H1 (cell line): ENCODE measurements around the gene TMEM45A. TPM values are rescaled to one million over a fixed set of nuclear protein-coding genes. Genes with fewer than 3 reads are reported as not detected.

Source experiments
- CTCF ChIA-PET: fragments of 300-600 bp; sonication (Branson Sonifier 250); formaldehyde crosslinking; loops from one replicate; lab custom pipeline; 2021; ENCODE audit not compliant: partially characterized antibody; lab: Charles Lee
- POLR2A ChIA-PET: fragments of 300-600 bp; sonication (Branson Sonifier 250); formaldehyde crosslinking; loops from one replicate; lab custom pipeline; 2021; ENCODE audit warnings: inconsistent platforms; ENCODE audit not compliant: partially characterized antibody; lab: Charles Lee
- DNase-seq, 2 experiments: peaks; one replicate each; pipeline versions ENCODE4 v3.0.0 to v3.0.0-alpha.2; 2010 to 2022; ENCODE audit warnings: low spot score in 2 of 2, low read depth in 1 of 2, mixed read lengths in 1 of 2
- FAIRE-seq: peaks from 2 replicates; lab custom pipeline; 2011; peaks lifted over from hg19 to GRCh38; lab: Jason Lieb, UNC
- H2AFZ ChIP-seq: 2 replicates; pipeline ENCODE4 v1.8.1; 2012; ENCODE audit warnings: low read length, inconsistent platforms
- H2AK5ac ChIP-seq: 2 replicates; pipeline ENCODE4 v1.6.1; 2013; ENCODE audit warnings: low read depth, low read length
- H2BK120ac ChIP-seq: replicated peaks from 2 replicates; pipeline ENCODE3; 2013; ENCODE audit warnings: low read depth, low read length, inconsistent platforms
- H2BK12ac ChIP-seq: 2 replicates; pipeline ENCODE4 v1.6.1; 2013; ENCODE audit warnings: low read depth, low read length
- H2BK15ac ChIP-seq: 2 replicates; pipeline ENCODE4 v1.6.1; 2013; ENCODE audit warnings: low read length
- H2BK20ac ChIP-seq: 2 replicates; pipeline ENCODE4 v1.6.1; 2013; ENCODE audit warnings: low read length
- H2BK5ac ChIP-seq: 2 replicates; pipeline ENCODE4 v1.6.1; 2013; ENCODE audit warnings: low read depth, low read length
- H3K14ac ChIP-seq: 2 replicates; pipeline ENCODE4 v1.6.1; 2013; ENCODE audit warnings: inconsistent platforms; ENCODE audit not compliant: insufficient read length
- H3K18ac ChIP-seq: 2 replicates; pipeline ENCODE4 v1.6.1; 2013; ENCODE audit warnings: low read length; ENCODE audit errors: extremely low read depth
- H3K23ac ChIP-seq: 2 replicates; pipeline ENCODE4 v1.6.1; 2013; ENCODE audit warnings: inconsistent platforms; ENCODE audit not compliant: insufficient read length
- H3K23me2 ChIP-seq: 2 replicates; pipeline ENCODE4 v1.6.1; 2013; ENCODE audit warnings: low read depth, low read length
- H3K27ac ChIP-seq: 2 replicates; pipeline ENCODE4 v1.6.1; 2011; ENCODE audit warnings: low read depth, low read length, inconsistent platforms
- H3K27me3 ChIP-seq, 4 experiments: replicated peaks in 1 of 4; 1 replicate in 1 of 4; 2 replicates in 3 of 4; pipeline versions ENCODE4 v1.6.1 to v1.8.1; 2011 to 2013; ENCODE audit warnings: low read length in 3 of 4, mild to moderate bottlenecking in 3 of 4, inconsistent platforms in 2 of 4, mixed read lengths in 2 of 4, moderate library complexity in 1 of 4; ENCODE audit not compliant: control insufficient read depth in 3 of 4, insufficient read depth in 3 of 4; ENCODE audit errors: extremely low read depth in 1 of 4
- H3K36me3 ChIP-seq, 4 experiments: 2 replicates each; pipeline versions ENCODE4 v1.6.1 to v1.8.1; 2011 to 2013; ENCODE audit warnings: mild to moderate bottlenecking in 4 of 4, low read length in 3 of 4, moderate library complexity in 2 of 4, control low read depth in 1 of 4, inconsistent platforms in 1 of 4; ENCODE audit not compliant: insufficient read depth in 4 of 4, control insufficient read depth in 2 of 4
- H3K4ac ChIP-seq: replicated peaks from 2 replicates; pipeline ENCODE3; 2013; ENCODE audit warnings: low read length, low read depth, mixed read lengths, inconsistent platforms; ENCODE audit not compliant: insufficient read length
- H3K4me1 ChIP-seq, 4 experiments: replicated peaks in 1 of 4; 1 replicate in 1 of 4; 2 replicates in 3 of 4; pipeline versions ENCODE4 v1.6.1 to v1.8.1; 2011 to 2013; ENCODE audit warnings: low read length in 3 of 4, inconsistent platforms in 2 of 4, mixed read lengths in 1 of 4; ENCODE audit not compliant: insufficient read depth in 4 of 4, control insufficient read depth in 3 of 4
- H3K4me2 ChIP-seq, 2 experiments: 2 replicates each; pipeline versions ENCODE4 v1.6.1 to v1.8.1; 2011 to 2013; ENCODE audit warnings: low read depth in 2 of 2, low read length in 2 of 2, control low read depth in 1 of 2, inconsistent platforms in 1 of 2, mild to moderate bottlenecking in 1 of 2; ENCODE audit not compliant: insufficient read depth in 1 of 2
- H3K4me3 ChIP-seq, 4 experiments: fragments of 200-600, 300-600 bp in 1 of 4; sonication (generic), shearing (Covaris generic), sonication (Bioruptor Twin) in 1 of 4; 2 replicates each; pipeline versions ENCODE4 v1.5.1 to v1.8.1; 2011 to 2016; ENCODE audit warnings: low read length in 4 of 4, low read depth in 3 of 4, control low read depth in 2 of 4, inconsistent platforms in 2 of 4, mild to moderate bottlenecking in 2 of 4, mixed read lengths in 1 of 4, moderate library complexity in 1 of 4; ENCODE audit not compliant: insufficient read depth in 2 of 4; ENCODE audit errors: extremely low read depth in 1 of 4
- H3K56ac ChIP-seq: replicated peaks from 2 replicates; pipeline ENCODE3; 2013; ENCODE audit warnings: low read depth, mild to moderate bottlenecking, mixed read lengths, low read length, inconsistent platforms; ENCODE audit not compliant: insufficient read length
- H3K79me1 ChIP-seq: 2 replicates; pipeline ENCODE4 v1.6.1; 2013; ENCODE audit warnings: low read depth, low read length, control low read depth
- H3K79me2 ChIP-seq, 2 experiments: 2 replicates each; pipeline versions ENCODE4 v1.6.1 to v1.8.1; 2012 to 2013; ENCODE audit warnings: low read length in 2 of 2, mild to moderate bottlenecking in 2 of 2, inconsistent platforms in 1 of 2; ENCODE audit not compliant: insufficient read depth in 2 of 2, control insufficient read depth in 1 of 2
- H3K9ac ChIP-seq, 4 experiments: replicated peaks in 1 of 4; 1 replicate in 1 of 4; 2 replicates in 3 of 4; pipeline versions ENCODE4 v1.6.1 to v1.8.1; 2011 to 2013; ENCODE audit warnings: low read depth in 3 of 4, low read length in 3 of 4, control low read depth in 2 of 4, mild to moderate bottlenecking in 2 of 4, moderate library complexity in 2 of 4, inconsistent platforms in 1 of 4; ENCODE audit errors: extremely low read depth in 1 of 4
- H3K9me3 ChIP-seq, 2 experiments: 2 replicates each; pipeline versions ENCODE4 v1.6.1 to v1.8.1; 2012 to 2013; ENCODE audit warnings: mild to moderate bottlenecking in 2 of 2, moderate library complexity in 2 of 2, control low read depth in 1 of 2, inconsistent platforms in 1 of 2, low read depth in 1 of 2, low read length in 1 of 2, mixed read lengths in 1 of 2; ENCODE audit not compliant: insufficient read depth in 2 of 2
- H4K20me1 ChIP-seq, 2 experiments: replicated peaks in 1 of 2; 2 replicates each; pipeline versions ENCODE3 to v1.8.1; 2011 to 2013; ENCODE audit warnings: inconsistent platforms in 2 of 2, low read length in 2 of 2, mild to moderate bottlenecking in 1 of 2; ENCODE audit not compliant: insufficient read depth in 2 of 2, control insufficient read depth in 1 of 2
- H4K5ac ChIP-seq: 2 replicates; pipeline ENCODE4 v1.6.1; 2013; ENCODE audit warnings: low read length, low read depth, mixed read lengths, inconsistent platforms; ENCODE audit not compliant: insufficient read length
- H4K8ac ChIP-seq: 2 replicates; pipeline ENCODE4 v1.8.0; 2013; ENCODE audit warnings: mild to moderate bottlenecking, moderate library complexity, low read length, inconsistent platforms; ENCODE audit not compliant: insufficient read depth; ENCODE audit errors: extremely low read depth
- H4K91ac ChIP-seq: replicated peaks from 2 replicates; pipeline ENCODE3; 2013; ENCODE audit warnings: low read length, mixed read lengths, inconsistent platforms; ENCODE audit not compliant: insufficient read length
- ATF2 ChIP-seq: IDR thresholded peaks from 2 replicates; pipeline ENCODE4 v1.6.1; 2012; ENCODE audit warnings: low read length, inconsistent platforms
- CBX5 ChIP-seq: fragments of 300-800, 300-1000 bp; sonication (generic); IDR thresholded peaks from 2 replicates; pipeline ENCODE4 v1.7.1; 2016; ENCODE audit warnings: antibody characterized with exemption, low read length, low read depth
- CTBP2 ChIP-seq: IDR thresholded peaks from 2 replicates; pipeline ENCODE4 v1.7.0; 2011; ENCODE audit warnings: borderline replicate concordance, mild to moderate bottlenecking, moderate library complexity, mixed read lengths, low read length; ENCODE audit not compliant: insufficient read depth, insufficient read length
- GTF2F1 ChIP-seq: IDR thresholded peaks from 2 replicates; pipeline ENCODE4 v1.6.1; 2012; ENCODE audit warnings: low read depth, low read length, improper control_type of control experiment, borderline replicate concordance
- HDAC6 ChIP-seq: IDR thresholded peaks from one replicate; pipeline ENCODE4 v1.7.1; 2012; ENCODE audit warnings: low read depth, mild to moderate bottlenecking, inconsistent platforms, low read length, moderate library complexity
- JUN ChIP-seq: IDR thresholded peaks from 2 replicates; pipeline ENCODE4 v1.6.1; 2011; ENCODE audit warnings: low read depth, mild to moderate bottlenecking, improper control_type of control experiment, low read length
- POLR2A ChIP-seq, 2 experiments: IDR thresholded peaks; 1 replicate in 1 of 2; 2 replicates in 1 of 2; pipeline ENCODE4 v1.6.1; 2011; ENCODE audit warnings: low read depth in 2 of 2, low read length in 2 of 2, mild to moderate bottlenecking in 2 of 2; ENCODE audit errors: control extremely low read depth in 1 of 2
- POU5F1 ChIP-seq: IDR thresholded peaks from 2 replicates; pipeline ENCODE4 v1.6.1; 2011; ENCODE audit warnings: low read depth, mild to moderate bottlenecking, low read length, moderate library complexity
- RBBP5 ChIP-seq: IDR thresholded peaks from 2 replicates; pipeline ENCODE4 v1.7.1; 2012; ENCODE audit warnings: low read depth, mild to moderate bottlenecking, inconsistent platforms, low read length, moderate library complexity, borderline replicate concordance
- RFX5 ChIP-seq: IDR thresholded peaks from 2 replicates; pipeline ENCODE4 v1.6.1; 2011; ENCODE audit warnings: low read depth, low read length, improper control_type of control experiment, borderline replicate concordance
- SIX5 ChIP-seq: IDR thresholded peaks from 2 replicates; pipeline ENCODE4 v1.6.1; 2011; ENCODE audit warnings: mild to moderate bottlenecking, low read depth, low read length
- TAF7 ChIP-seq: optimal IDR thresholded peaks from 2 replicates; pipeline ENCODE3; 2011; ENCODE audit warnings: low read depth, mild to moderate bottlenecking, inconsistent platforms, low read length, moderate library complexity, borderline replicate concordance
- TBP ChIP-seq: IDR thresholded peaks from 2 replicates; pipeline ENCODE4 v1.6.1; 2011; ENCODE audit warnings: low read depth, low read length, improper control_type of control experiment
- TCF12 ChIP-seq: IDR thresholded peaks from 2 replicates; pipeline ENCODE4 v1.6.1; 2011; ENCODE audit warnings: low read depth, mild to moderate bottlenecking, low read length
- WGBS, 2 experiments: shearing (Covaris generic) in 1 of 2; methylation state at CpG; one replicate each; pipeline versions ENCODE4 v1.1.6 to v1.1.7; 2013 to 2015; ENCODE audit warnings: low lambda C conversion rate in 2 of 2, mixed read lengths in 2 of 2, inconsistent platforms in 1 of 2, low coverage in 1 of 2, missing lambda C conversion rate in 1 of 2; ENCODE audit not compliant: insufficient replicate concordance in 2 of 2, insufficient coverage in 1 of 2, insufficient read length in 1 of 2; ENCODE audit errors: extremely low coverage in 1 of 2, missing lambda C conversion rate in 1 of 2; 5-methylcytosine and 5-hydroxymethylcytosine counted together
- polyA plus RNA-seq, 7 experiments: library from polyadenylated mRNA; depleted of rRNA in 3 of 7; stranded (reverse) in 5 of 7; unstranded in 2 of 7; fragments of >200 nt in 5 of 7; fragments of 200-250 nt in 2 of 7; gene quantifications; 1 replicate in 5 of 7; 2 replicates in 1 of 7; 4 replicates in 1 of 7; pipeline versions ENCODE4 v1.2.1 to v1.2.3, GENCODE V29; 2011 to 2013; ENCODE audit warnings: missing spikeins in 2 of 7, mixed read lengths in 2 of 7
- total RNA-seq: library from RNA; stranded (reverse); fragmentation: NEBNext Ultra II Directional; extraction: Animal tissue kit (Norgen Biotek cat#: 25700); gene quantifications from 2 replicates; pipeline ENCODE4 v1.2.1, GENCODE V29; 2021

Gene TMEM45A
- total and polyA plus RNA-seq, 2 of the 8 experiments (the other 6 are each of a cell fraction or from before 2014, with no cell fraction given): 12.9 to 14.2 TPM

DNA sequence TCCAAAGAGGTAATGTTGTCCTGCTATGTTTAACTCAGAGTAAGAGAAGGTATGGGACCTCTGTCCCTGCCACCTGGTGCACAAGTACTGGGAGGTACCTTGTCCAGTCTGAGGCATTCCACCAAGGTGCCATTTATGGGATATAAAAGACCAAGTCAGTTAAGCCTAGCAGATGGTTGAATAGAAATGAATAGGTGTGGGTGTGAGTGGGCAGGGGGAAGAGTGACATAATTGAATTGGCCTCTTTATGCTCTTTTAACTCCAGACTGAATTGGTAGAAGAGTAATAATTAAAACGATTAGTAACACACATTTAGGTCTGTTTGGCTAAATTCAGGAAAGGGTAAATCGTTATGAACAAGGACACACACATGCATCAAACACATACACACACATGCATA is 117.5 kb downstream of the TMEM45A start:
- Histone ChIP-seq H4K20me1 (no peaks in the 10 kb centered on the region), H2BK5ac (no peak overlapping the region), H3K79me2 (no peaks in the 10 kb centered on the region), H3K4ac (no peak overlapping the region), H2BK120ac (no peak overlapping the region), H3K4me1 (peaks cover 0 to 2% (median under 1%) of the 10 kb centered on the region in 4 experiments; a peak in 3 of 7 replicates), H2BK20ac (no peak overlapping the region), H3K9ac (no peak overlapping the region), H3K4me2 (no peak overlapping the region), H2AFZ (no peak overlapping the region), H2BK15ac (no peak overlapping the region), H3K36me3 (no peaks in the 10 kb centered on the region), H3K4me3 (no peak overlapping the region), H4K91ac (no peak overlapping the region), H4K5ac (no peak overlapping the region), H3K9me3 (no peaks in the 10 kb centered on the region), H2BK12ac (no peak overlapping the region), H4K8ac (no peak overlapping the region), H3K23ac (no peak overlapping the region), H3K23me2 (no peaks in the 10 kb centered on the region), H3K27ac (no peak overlapping the region), H3K79me1 (no peaks in the 10 kb centered on the region), H2AK5ac (no peak overlapping the region), H3K27me3 (no peaks in the 10 kb centered on the region), H3K14ac (no peak overlapping the region), H3K18ac (no peak overlapping the region), H3K56ac (no peak overlapping the region)
- POLR2A ChIA-PET: no interaction called here
- CTCF ChIA-PET: no interaction called here
- DNase-seq (no peak), FAIRE-seq (no peak)
- WGBS, 2 experiments: 82% methylated on average over 2 of the region's 2 CpGs; no CpG with 5 or more reads in 1 of the 2 experiments
- TF ChIP-seq HDAC6 (no peak), POLR2A (IDR thresholded peaks at IDR 0.05; ENCODE audit: control extremely low read depth in 1 of 2, low read depth in 2 of 2, low read length in 2 of 2) (no peak), POU5F1 (no peak), SIX5 (no peak), TCF12 (no peak), TBP (no peak), JUN (no peak), RFX5 (no peak), GTF2F1 (no peak), RBBP5 (no peak), CBX5 (no peak), CTBP2 (no peak), TAF7 (no peak), ATF2 (no peak)
